Mucosa of stomach (tissue), 1 donor: ENCODE results near the gene TSTD1.
A peak's percentile ranks its signal among the peaks of the same experiment; 100 is the strongest.
"Not testable (repeated sequence)": the region's sequence is repeated elsewhere in the genome, so short reads cannot be mapped to it uniquely, and the experiment has no call there.

Source experiments
- H3K27me3 ChIP-seq: one replicate; pipeline ENCODE4 v1.7.0; 2013; ENCODE audit warnings: mild to moderate bottlenecking, low read length; ENCODE audit not compliant: control insufficient read depth, insufficient read depth
- H3K36me3 ChIP-seq: one replicate; pipeline ENCODE4 v1.7.0; 2013; ENCODE audit warnings: low read length; ENCODE audit not compliant: control insufficient read depth, insufficient read depth
- H3K4me1 ChIP-seq: one replicate; pipeline ENCODE4 v1.7.0; 2013; ENCODE audit warnings: mild to moderate bottlenecking, low read length; ENCODE audit not compliant: control insufficient read depth, insufficient read depth
- H3K4me3 ChIP-seq: one replicate; pipeline ENCODE4 v1.7.0; 2013; ENCODE audit warnings: low read length
- H3K9ac ChIP-seq: one replicate; pipeline ENCODE4 v1.7.0; 2013; ENCODE audit warnings: mild to moderate bottlenecking, low read length, moderate library complexity
- H3K9me3 ChIP-seq: one replicate; pipeline ENCODE4 v1.7.0; 2013; ENCODE audit warnings: mild to moderate bottlenecking, low read length, moderate library complexity; ENCODE audit not compliant: control insufficient read depth
- donor health status: Pancreatic carcinoma.

TSTD1 gene

DNA sequence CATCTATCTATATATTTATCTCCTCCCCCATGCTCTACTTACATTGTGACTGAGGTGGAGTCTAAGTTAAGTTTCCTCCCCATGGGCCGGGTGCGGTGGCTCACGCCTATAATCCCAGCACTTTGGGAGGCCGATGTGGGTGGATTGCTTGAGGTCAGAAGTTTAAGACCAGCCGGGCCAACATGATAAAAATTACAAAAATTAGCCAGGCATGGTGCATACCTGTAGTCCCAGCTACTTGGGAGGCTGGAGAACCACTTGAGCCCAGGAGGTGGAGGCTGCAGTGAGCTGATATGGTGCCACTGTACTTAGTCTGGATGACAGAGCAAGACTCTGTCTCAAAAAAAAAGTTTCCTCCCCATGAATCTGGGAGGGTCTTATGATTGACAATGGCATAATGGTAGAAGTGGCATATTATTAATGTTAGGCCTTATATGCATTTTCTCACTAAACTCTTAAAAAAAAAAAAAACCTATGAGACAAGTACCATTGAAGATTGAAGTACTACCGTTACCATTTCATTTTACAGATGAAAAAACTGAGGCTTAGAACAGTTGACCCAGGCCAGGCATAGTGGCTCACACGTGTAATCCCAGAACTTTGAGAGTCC lies 29.1 kb downstream of the TSTD1 start:
- H3K4me1 ChIP-seq: peaks cover 31% of the 10 kb centered on the region
- no peak overlapping the region for H3K9ac ChIP-seq
- H3K36me3 ChIP-seq: no peaks in the 10 kb centered on the region
- H3K4me3 ChIP-seq: no peak overlapping the region
- no peaks in the 10 kb centered on the region for H3K27me3 ChIP-seq
- no peaks in the 10 kb centered on the region for H3K9me3 ChIP-seq

DNA sequence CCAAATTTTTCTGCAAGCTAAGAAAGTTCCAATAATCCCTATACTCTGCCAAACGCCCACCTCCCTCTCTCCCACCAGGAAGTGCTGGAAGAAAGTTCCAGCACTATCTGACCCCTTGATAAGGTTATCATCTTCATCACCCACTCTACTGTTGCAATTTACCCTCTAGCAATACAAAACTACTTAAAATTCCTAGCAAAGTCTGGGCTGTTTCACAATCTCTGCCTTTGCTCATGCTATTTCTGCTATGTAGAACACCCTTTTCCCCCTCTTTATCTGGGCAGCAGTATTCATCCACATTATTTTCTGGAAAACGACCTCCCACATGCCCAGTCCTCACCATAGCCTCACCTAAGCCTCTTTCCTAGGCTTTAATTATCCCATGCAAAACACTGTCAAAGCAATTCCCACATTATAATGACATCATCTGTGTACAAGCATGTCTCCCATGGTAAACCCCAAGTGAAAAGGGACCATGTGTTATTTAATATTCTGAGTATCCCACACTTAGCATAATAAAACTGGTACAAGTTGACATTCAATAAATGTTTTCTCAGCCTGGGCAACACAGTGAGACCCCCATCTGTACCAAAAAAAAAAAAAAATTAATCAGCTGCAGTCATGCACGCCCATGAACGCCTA lies 29.8 kb downstream of the TSTD1 start:
- peaks cover 24% of the 10 kb centered on the region for H3K4me1 ChIP-seq
- H3K9me3 ChIP-seq: no peaks in the 10 kb centered on the region
- H3K9ac ChIP-seq: no peak overlapping the region
- H3K4me3 ChIP-seq: no peak overlapping the region
- H3K36me3 ChIP-seq: no peaks in the 10 kb centered on the region
- H3K27me3 ChIP-seq: no peaks in the 10 kb centered on the region

DNA sequence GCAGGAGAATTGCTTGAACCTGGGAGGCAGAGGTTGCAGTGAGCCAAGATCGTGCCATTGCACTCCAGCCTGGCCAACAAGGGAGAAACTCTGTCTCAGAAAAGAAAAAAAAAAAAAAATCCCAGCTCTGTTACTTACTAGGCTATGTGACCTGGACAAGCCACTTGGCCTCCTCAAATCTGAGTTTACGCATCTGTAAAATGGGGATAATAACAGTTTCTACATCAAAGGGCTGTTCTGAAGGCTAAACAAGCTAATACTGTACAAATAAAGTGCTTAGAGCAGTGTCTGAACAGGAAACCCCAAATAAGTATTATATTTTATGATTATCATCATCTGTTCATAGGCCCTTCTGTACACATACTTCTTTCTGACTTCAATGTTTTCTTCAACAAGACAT lies 31.4 kb downstream of the TSTD1 start:
- H3K36me3 ChIP-seq: no peaks in the 10 kb centered on the region
- peaks cover 14% of the 10 kb centered on the region for H3K4me1 ChIP-seq
- H3K9me3 ChIP-seq: no peaks in the 10 kb centered on the region
- no peaks in the 10 kb centered on the region for H3K27me3 ChIP-seq
- no peak overlapping the region for H3K9ac ChIP-seq
- no peak overlapping the region for H3K4me3 ChIP-seq

DNA sequence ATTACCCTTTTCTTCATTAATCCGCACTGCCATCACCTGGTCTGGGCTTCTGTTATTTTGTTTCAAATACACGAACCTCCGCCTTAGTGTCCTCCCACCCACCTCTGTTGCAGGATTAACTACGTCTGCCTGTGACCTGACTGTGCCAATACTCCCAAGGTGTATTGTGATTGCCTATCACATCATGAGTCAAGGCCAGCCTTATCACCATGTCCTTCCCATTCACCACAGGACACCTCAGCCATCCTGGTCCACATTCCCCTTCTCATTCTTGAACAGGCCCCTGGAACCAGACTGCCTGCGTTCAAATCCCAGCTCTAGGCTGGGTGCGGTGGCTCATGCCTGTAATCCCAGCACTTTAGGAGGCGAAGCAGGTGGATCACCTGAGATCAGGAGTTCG lies 32.2 kb downstream of the TSTD1 start:
- no peaks in the 10 kb centered on the region for H3K36me3 ChIP-seq
- H3K4me3 ChIP-seq: no peak overlapping the region
- peaks cover 14% of the 10 kb centered on the region for H3K4me1 ChIP-seq
- H3K9me3 ChIP-seq: no peaks in the 10 kb centered on the region
- no peaks in the 10 kb centered on the region for H3K27me3 ChIP-seq
- H3K9ac ChIP-seq: no peak overlapping the region

DNA sequence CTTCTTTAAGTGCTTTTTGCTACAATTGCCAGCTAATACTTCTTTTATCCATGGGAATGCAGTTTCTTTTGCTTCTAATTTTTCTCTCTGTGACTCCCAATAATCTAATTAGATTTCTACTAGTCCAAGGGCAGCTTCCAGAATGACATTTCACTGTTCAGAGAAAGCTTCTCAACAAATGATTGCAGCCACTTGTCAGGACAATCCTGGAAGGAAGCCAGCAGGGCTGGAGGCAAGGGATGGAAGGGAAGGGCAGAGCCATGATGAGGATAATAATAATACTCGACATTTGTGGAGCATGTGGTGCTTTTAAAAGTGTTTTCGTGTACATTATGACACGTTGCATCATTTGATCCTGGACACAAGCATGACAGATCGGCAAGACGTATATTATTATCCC lies 37.2 kb downstream of the TSTD1 start:
- H3K27me3 ChIP-seq: no peaks in the 10 kb centered on the region
- no peak overlapping the region for H3K4me3 ChIP-seq
- H3K4me1 ChIP-seq: peaks cover 17% of the 10 kb centered on the region
- no peak overlapping the region for H3K9ac ChIP-seq
- no peaks in the 10 kb centered on the region for H3K9me3 ChIP-seq
- H3K36me3 ChIP-seq: peaks cover 13% of the 10 kb centered on the region

DNA sequence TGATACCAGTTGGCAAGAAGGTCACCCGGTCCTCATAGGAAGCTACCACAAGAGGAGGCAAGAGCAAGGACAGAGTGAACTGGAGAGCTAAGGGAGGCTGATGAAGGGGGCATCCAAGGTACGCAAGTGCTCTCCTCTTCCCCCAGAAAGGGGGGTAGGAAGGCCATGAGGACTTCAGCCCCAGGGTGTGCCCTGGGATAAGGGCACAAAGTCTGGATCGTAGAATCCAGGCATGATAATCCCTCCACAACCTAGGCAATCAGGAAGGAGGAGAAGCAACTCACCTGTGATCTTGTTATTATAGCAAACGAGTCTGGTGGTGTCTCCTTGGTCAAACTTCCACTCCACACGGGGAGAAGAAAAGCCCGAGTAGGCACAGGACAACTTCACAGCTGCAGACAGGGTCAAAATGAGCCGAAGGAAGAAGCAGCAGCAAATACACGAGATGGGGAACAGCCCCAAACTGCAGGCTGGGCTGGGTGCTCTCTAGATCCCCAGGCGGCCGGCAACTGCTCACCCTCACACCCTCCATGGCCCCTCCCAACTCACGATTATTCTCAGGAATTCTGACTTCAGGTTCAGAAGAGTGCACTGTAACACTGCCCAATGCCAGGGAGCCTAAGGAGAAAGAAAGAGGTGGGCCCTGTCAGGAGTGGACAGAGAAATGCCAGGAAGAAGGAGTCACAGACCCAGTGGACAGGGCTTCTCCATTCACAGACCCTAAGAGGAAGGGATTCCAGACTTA lies 37.9 kb downstream of the TSTD1 start:
- Histone ChIP-seq H3K9me3 (no peaks in the 10 kb centered on the region), H3K27me3 (no peaks in the 10 kb centered on the region), H3K4me3 (no peak overlapping the region), H3K36me3 (peaks cover 13% of the 10 kb centered on the region), H3K4me1 (peaks cover 15% of the 10 kb centered on the region), H3K9ac (no peak overlapping the region)

DNA sequence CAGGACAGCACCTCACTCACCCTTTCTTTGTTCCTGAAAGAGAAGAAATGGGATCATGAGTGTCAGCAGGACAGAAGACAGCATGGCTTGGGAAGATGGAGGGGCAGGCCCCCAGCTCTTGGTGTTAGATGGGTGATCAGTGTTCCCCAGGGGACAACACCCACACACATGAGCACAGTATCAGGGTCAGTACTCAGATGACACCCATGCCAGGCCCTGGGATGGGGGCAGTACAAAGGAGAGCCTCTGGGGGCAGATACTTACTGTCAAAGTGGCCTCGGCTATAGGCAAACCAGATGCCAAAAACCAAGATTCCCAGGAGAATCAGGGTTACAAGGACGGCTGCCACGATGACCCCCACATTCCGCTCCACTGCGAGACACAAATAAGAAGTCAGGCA lies 39.4 kb downstream of the TSTD1 start:
- no peak overlapping the region for H3K4me3 ChIP-seq
- no peak overlapping the region for H3K9ac ChIP-seq
- peaks cover 14% of the 10 kb centered on the region for H3K4me1 ChIP-seq
- H3K9me3 ChIP-seq: no peaks in the 10 kb centered on the region
- peaks cover 13% of the 10 kb centered on the region for H3K36me3 ChIP-seq
- no peaks in the 10 kb centered on the region for H3K27me3 ChIP-seq

DNA sequence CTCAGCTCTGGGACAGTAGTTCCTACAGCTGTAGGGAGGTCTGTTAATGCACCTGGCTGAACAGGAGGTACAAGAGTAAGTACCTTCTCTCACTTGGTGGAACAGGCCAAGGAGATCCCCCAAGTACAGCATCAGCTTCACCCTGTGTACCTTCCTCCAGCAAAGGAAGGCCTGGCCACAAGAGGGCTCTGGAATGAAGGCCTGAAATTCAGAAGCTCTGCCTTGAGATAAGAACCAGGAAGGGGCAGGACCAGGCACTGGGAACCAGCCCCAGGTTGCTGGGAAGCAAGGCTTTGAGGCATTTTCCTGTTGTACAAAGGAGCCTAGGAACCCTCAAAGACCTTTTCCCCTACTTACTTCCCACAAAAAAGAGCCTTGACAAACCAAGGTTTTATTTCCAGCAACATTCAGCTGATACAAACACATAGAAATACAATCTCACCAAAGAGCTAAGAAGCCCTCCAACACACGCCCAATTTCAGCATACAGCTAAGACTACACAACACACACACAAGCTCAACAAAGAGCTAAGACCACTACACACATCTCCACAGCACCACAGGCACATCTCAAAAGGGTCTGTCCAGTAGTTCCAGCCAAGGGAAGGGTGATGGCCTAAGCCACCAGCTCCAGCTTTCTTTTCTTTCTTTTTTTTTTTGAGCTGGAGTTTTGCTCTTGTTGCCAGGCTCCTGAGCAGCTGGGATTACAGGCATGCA lies 41.3 kb downstream of the TSTD1 start:
- Histone ChIP-seq H3K36me3 (peaks cover 13% of the 10 kb centered on the region), H3K4me1 (peaks cover 14% of the 10 kb centered on the region)

DNA sequence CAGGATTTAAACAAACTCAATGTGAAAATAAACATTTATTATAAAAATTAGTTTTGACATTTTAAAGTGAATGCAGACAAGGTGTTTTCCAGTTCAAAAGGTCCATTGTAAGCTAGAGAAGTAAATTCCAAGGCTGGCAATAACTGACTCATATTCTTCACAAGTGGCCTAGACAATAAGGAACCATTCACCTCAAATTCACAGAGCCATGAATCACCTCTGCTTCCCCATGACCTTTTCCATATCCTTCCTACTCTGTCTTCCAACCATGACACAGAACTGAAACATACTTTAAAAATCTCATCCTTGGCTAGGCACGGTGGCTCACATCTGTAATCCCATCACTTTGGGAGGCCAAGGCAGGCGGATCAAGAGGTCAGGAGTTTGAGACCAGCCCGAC lies 42.6 kb downstream of the TSTD1 start:
- H3K4me1 ChIP-seq: peaks cover 14% of the 10 kb centered on the region
- no peaks in the 10 kb centered on the region for H3K27me3 ChIP-seq
- H3K36me3 ChIP-seq: peaks cover 13% of the 10 kb centered on the region
- no peak overlapping the region for H3K9ac ChIP-seq
- no peaks in the 10 kb centered on the region for H3K9me3 ChIP-seq
- H3K4me3 ChIP-seq: no peak overlapping the region

More for the DNA sequence above, 41.3 kb downstream of the TSTD1 start:
- peak overlapping the region; percentile 11 for H3K9ac ChIP-seq
- no peaks in the 10 kb centered on the region for H3K9me3 ChIP-seq
- H3K27me3 ChIP-seq: no peaks in the 10 kb centered on the region
- no peak overlapping the region for H3K4me3 ChIP-seq

DNA sequence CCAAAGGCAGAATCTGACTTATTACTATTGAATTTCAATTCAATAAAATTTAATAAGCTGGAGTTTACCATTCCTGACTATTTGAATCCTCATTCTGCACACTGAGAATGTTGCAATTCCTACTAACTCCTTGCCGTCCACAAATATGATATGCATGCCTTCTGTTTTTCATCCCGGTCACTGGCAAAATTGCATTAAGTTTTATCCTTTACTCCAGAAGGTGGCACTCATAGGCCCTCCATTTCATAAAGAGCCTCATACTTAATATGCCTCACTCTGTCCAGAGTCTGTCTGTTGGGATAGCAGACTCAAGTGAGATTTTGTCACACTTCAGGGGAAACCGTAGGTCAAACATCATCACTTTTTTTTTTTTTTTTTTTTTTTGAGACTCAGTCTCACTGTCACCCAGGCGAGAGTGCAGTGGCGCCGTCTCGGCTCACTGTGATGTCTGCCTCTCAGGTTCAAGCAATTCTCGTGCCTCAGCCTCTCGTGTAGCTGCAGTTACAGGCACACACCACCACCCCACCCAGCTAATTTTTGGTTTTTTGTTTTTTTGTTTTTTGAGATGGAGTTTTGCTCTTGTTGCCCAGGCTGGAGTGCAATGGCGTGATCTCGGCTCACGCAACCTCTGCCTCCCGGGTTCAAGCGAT lies 45.1 kb downstream of the TSTD1 start:
- H3K9me3 ChIP-seq: no peaks in the 10 kb centered on the region
- H3K4me1 ChIP-seq: peaks cover 14% of the 10 kb centered on the region
- no peak overlapping the region for H3K9ac ChIP-seq
- H3K27me3 ChIP-seq: no peaks in the 10 kb centered on the region
- no peaks in the 10 kb centered on the region for H3K36me3 ChIP-seq
- no peak overlapping the region for H3K4me3 ChIP-seq

DNA sequence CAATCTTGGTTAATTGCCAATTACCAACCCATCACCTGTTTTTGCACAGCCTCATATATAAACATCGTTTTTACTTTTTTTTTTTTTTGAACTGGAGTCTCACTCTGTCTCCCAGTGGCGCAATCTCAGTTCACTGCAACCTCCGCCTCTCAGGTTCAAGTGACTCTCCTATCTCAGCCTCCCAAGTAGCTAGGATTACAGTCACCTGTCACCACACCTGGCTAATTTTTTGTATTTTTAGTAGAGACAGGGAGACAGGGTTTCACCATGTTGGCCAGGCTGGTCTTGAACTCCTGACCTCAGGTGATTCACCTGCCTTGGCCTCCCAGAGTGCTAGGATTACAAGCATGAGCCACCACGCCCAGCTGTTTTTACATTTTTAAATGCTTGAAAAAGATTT lies 46.7 kb downstream of the TSTD1 start:
- not testable (repeated sequence) for H3K4me3 ChIP-seq, H3K9me3 ChIP-seq, H3K9ac ChIP-seq, H3K36me3 ChIP-seq, H3K4me1 ChIP-seq, H3K27me3 ChIP-seq
